Measurements from ENCODE around the gene GALNS.
A peak's percentile ranks its signal among the peaks of the same experiment; 100 is the strongest.

The GALNS gene

GRCh38 chr16:88770461-88771293 is 86.1 kb downstream of the GALNS start:
- H3K4me3 ChIP-seq (ENCODE audit: low read depth, low read length): peak overlapping the region; percentile 28; the same call in 1 of the 2 replicates
- no peaks in the 10 kb centered on the region for H3K36me3 ChIP-seq (ENCODE audit: control insufficient read depth, insufficient read depth, low read length)
- H3K4me1 ChIP-seq (ENCODE audit: control insufficient read depth, insufficient read depth, low read length): peaks cover 30% of the 10 kb centered on the region
- H3K27ac ChIP-seq (ENCODE audit: low read depth, low read length): peak overlapping the region; percentile 68
- no peaks in the 10 kb centered on the region; the same call in 1 of the 2 replicates for H3K27me3 ChIP-seq (ENCODE audit: control insufficient read depth, insufficient read depth, low read length)
- H3K9me3 ChIP-seq (ENCODE audit: control insufficient read depth, insufficient read depth, low read length): no peaks in the 10 kb centered on the region
- no peak overlapping the region for H3K9ac ChIP-seq (ENCODE audit: low read depth, low read length)

GRCh38 chr16:88769617-88770460 is 86.9 kb downstream of the GALNS start:
- Histone ChIP-seq H3K27ac (ENCODE audit: low read depth, low read length) (peak overlapping the region; percentile 68), H3K36me3 (ENCODE audit: control insufficient read depth, insufficient read depth, low read length) (no peaks in the 10 kb centered on the region), H3K4me1 (ENCODE audit: control insufficient read depth, insufficient read depth, low read length) (peaks cover 35% of the 10 kb centered on the region), H3K9me3 (ENCODE audit: control insufficient read depth, insufficient read depth, low read length) (no peaks in the 10 kb centered on the region), H3K9ac (ENCODE audit: low read depth, low read length) (no peak overlapping the region), H3K27me3 (ENCODE audit: control insufficient read depth, insufficient read depth, low read length) (no peaks in the 10 kb centered on the region; the same call in 1 of the 2 replicates), H3K4me3 (ENCODE audit: low read depth, low read length) (peak overlapping the region; percentile 28; the same call in 1 of the 2 replicates)

GRCh38 chr16:88768071-88768783 is 88.5 kb downstream of the GALNS start:
- no peaks in the 10 kb centered on the region; the same call in 1 of the 2 replicates for H3K27me3 ChIP-seq (ENCODE audit: control insufficient read depth, insufficient read depth, low read length)
- H3K4me3 ChIP-seq (ENCODE audit: low read depth, low read length): no peak overlapping the region
- no peak overlapping the region for H3K27ac ChIP-seq (ENCODE audit: low read depth, low read length)
- peaks cover 47% of the 10 kb centered on the region for H3K4me1 ChIP-seq (ENCODE audit: control insufficient read depth, insufficient read depth, low read length)
- no peak overlapping the region for H3K9ac ChIP-seq (ENCODE audit: low read depth, low read length)
- no peaks in the 10 kb centered on the region for H3K9me3 ChIP-seq (ENCODE audit: control insufficient read depth, insufficient read depth, low read length)
- no peaks in the 10 kb centered on the region for H3K36me3 ChIP-seq (ENCODE audit: control insufficient read depth, insufficient read depth, low read length)

GRCh38 chr16:88767546-88768070 is 89.1 kb downstream of the GALNS start:
- H3K27ac ChIP-seq (ENCODE audit: low read depth, low read length): no peak overlapping the region
- no peaks in the 10 kb centered on the region for H3K9me3 ChIP-seq (ENCODE audit: control insufficient read depth, insufficient read depth, low read length)
- no peak overlapping the region for H3K9ac ChIP-seq (ENCODE audit: low read depth, low read length)
- H3K4me3 ChIP-seq (ENCODE audit: low read depth, low read length): no peak overlapping the region
- no peaks in the 10 kb centered on the region; the same call in 1 of the 2 replicates for H3K27me3 ChIP-seq (ENCODE audit: control insufficient read depth, insufficient read depth, low read length)
- peaks cover 52% of the 10 kb centered on the region for H3K4me1 ChIP-seq (ENCODE audit: control insufficient read depth, insufficient read depth, low read length)
- H3K36me3 ChIP-seq (ENCODE audit: control insufficient read depth, insufficient read depth, low read length): no peaks in the 10 kb centered on the region

- Histone ChIP-seq H3K4me1 (ENCODE audit: control insufficient read depth, insufficient read depth, low read length) (peaks cover 56% of the 10 kb centered on the region), H3K27ac (ENCODE audit: low read depth, low read length) (no peak overlapping the region)
Measured at GRCh38 chr16:88766975-88767374, 89.8 kb downstream of the GALNS start.

GRCh38 chr16:88764913-88765349 is 91.8 kb downstream of the GALNS start:
- no peak overlapping the region for H3K4me3 ChIP-seq (ENCODE audit: low read depth, low read length)
- H3K4me1 ChIP-seq (ENCODE audit: control insufficient read depth, insufficient read depth, low read length): peaks cover 42% of the 10 kb centered on the region
- no peaks in the 10 kb centered on the region for H3K9me3 ChIP-seq (ENCODE audit: control insufficient read depth, insufficient read depth, low read length)
- H3K36me3 ChIP-seq (ENCODE audit: control insufficient read depth, insufficient read depth, low read length): no peaks in the 10 kb centered on the region
- no peak overlapping the region for H3K27ac ChIP-seq (ENCODE audit: low read depth, low read length)
- no peak overlapping the region for H3K9ac ChIP-seq (ENCODE audit: low read depth, low read length)
- H3K27me3 ChIP-seq (ENCODE audit: control insufficient read depth, insufficient read depth, low read length): no peaks in the 10 kb centered on the region

More at GRCh38 chr16:88766975-88767374, 89.8 kb downstream of the GALNS start:
- Histone ChIP-seq H3K4me3 (ENCODE audit: low read depth, low read length) (no peak overlapping the region), H3K27me3 (ENCODE audit: control insufficient read depth, insufficient read depth, low read length) (no peaks in the 10 kb centered on the region; the same call in 1 of the 2 replicates), H3K9ac (ENCODE audit: low read depth, low read length) (no peak overlapping the region), H3K36me3 (ENCODE audit: control insufficient read depth, insufficient read depth, low read length) (no peaks in the 10 kb centered on the region), H3K9me3 (ENCODE audit: control insufficient read depth, insufficient read depth, low read length) (no peaks in the 10 kb centered on the region)

- Histone ChIP-seq H3K27ac (ENCODE audit: low read depth, low read length) (peak overlapping the region; percentile 75), H3K4me1 (ENCODE audit: control insufficient read depth, insufficient read depth, low read length) (peaks cover 37% of the 10 kb centered on the region), H3K36me3 (ENCODE audit: control insufficient read depth, insufficient read depth, low read length) (no peaks in the 10 kb centered on the region), H3K27me3 (ENCODE audit: control insufficient read depth, insufficient read depth, low read length) (no peaks in the 10 kb centered on the region), H3K9ac (ENCODE audit: low read depth, low read length) (no peak overlapping the region), H3K9me3 (ENCODE audit: control insufficient read depth, insufficient read depth, low read length) (no peaks in the 10 kb centered on the region), H3K4me3 (ENCODE audit: low read depth, low read length) (no peak overlapping the region)
Measured at GRCh38 chr16:88764080-88764479, 92.7 kb downstream of the GALNS start.
